Transverse colon (tissue), 4 donors: Measurements from ENCODE around the gene MAP1LC3A. TPM values are rescaled to one million over a fixed set of nuclear protein-coding genes. Genes with fewer than 3 reads are reported as not detected.

Experiments
- DNase-seq: peaks from one replicate; pipeline ENCODE4 v3.0.0-alpha.2; 2019
- H3K27ac ChIP-seq, 4 donors: fragments of 200-600 bp; sonication (generic); 2 replicates each; pipeline ENCODE4 v1.5.1; 2016 to 2018; ENCODE audit warnings: inconsistent platforms in 4 of 4
- H3K27me3 ChIP-seq: fragments of 200-600 bp; sonication (generic); 2 replicates; pipeline ENCODE4 v1.5.1; 2017; ENCODE audit warnings: inconsistent platforms
- H3K36me3 ChIP-seq, 4 donors: fragments of 200-600 bp; sonication (generic); 2 replicates each; pipeline ENCODE4 v1.5.1; 2017 to 2019; ENCODE audit warnings: inconsistent platforms in 4 of 4
- H3K4me1 ChIP-seq, 4 donors: fragments of 200-600 bp; sonication (generic); 2 replicates each; pipeline ENCODE4 v1.5.1; 2017 to 2020; ENCODE audit warnings: inconsistent platforms in 4 of 4
- H3K4me3 ChIP-seq, 4 donors: fragments of 200-600 bp; sonication (generic); 1 replicate in 1 of 4; 2 replicates in 3 of 4; pipeline versions ENCODE4 v1.5.1 to v1.6.1; 2017 to 2019; ENCODE audit warnings: inconsistent platforms in 4 of 4
- H3K9me3 ChIP-seq, 2 donors: fragments of 200-600 bp; sonication (generic); 2 replicates each; pipeline ENCODE4 v1.5.1; 2017 to 2019; ENCODE audit warnings: inconsistent platforms in 2 of 2
- EP300 ChIP-seq: sonication (generic); formaldehyde crosslinking; IDR thresholded peaks from one replicate; pipeline ENCODE4 v1.6.1; 2017; ENCODE audit warnings: antibody characterized with exemption, low read depth
- POLR2A ChIP-seq: fragments of 450-650 bp; IDR thresholded peaks from one replicate; pipeline ENCODE4 v1.6.1; 2016; ENCODE audit warnings: antibody characterized with exemption, mild to moderate bottlenecking, moderate library complexity
- POLR2AphosphoS5 ChIP-seq, 3 donors: sonication (generic); formaldehyde crosslinking; IDR thresholded peaks; one replicate each; pipeline ENCODE4 v1.6.1; 2016; ENCODE audit warnings: antibody characterized with exemption in 3 of 3
- WGBS, 2 donors: methylation state at CpG; one replicate each; pipeline ENCODE4 v1.1.5; 2018; ENCODE audit warnings: low coverage in 1 of 2; 5-methylcytosine and 5-hydroxymethylcytosine counted together
- in situ Hi-C, 4 donors: fragments of 200-750 bp; cut with MboI; loops; one replicate each; pipeline versions ENCODE4 v1.15.0 to v1.15.1; 2017; ENCODE audit warnings: low sequenced_read_pairs in 3 of 4, low pct_ligation_motif_present in 1 of 4, low pct_unique_long_range_greater_than_20kb in 1 of 4
- intact Hi-C: fragments of 100-400 bp; cut with DNase I; formaldehyde crosslinking; loops from one replicate; pipeline ENCODE4 v1.15.1; 2023; ENCODE audit warnings: low total_unique reads
- total RNA-seq, 4 donors: library from RNA; depleted of rRNA; stranded (reverse); fragments of >200 nt; gene quantifications; one replicate each; pipeline ENCODE4 v1.1.0, GENCODE V29; 2016
- TF ChIP-seq, protein P1 (sequence below), 5 experiments: fragments of 200-600 bp in 3 of 5; fragments of 450-650 bp in 2 of 5; sonication (generic) in 3 of 5; IDR thresholded peaks; 1 replicate in 2 of 5; 2 replicates in 3 of 5; pipeline ENCODE4 v1.5.1; 2016 to 2017; ENCODE audit warnings: antibody characterized with exemption in 5 of 5, inconsistent platforms in 3 of 5, mild to moderate bottlenecking in 2 of 5, moderate library complexity in 1 of 5

MAP1LC3A gene
- total RNA-seq, 4 donors from 2014 or later = 41.8 to 166 (median 98.3) TPM

DNA sequence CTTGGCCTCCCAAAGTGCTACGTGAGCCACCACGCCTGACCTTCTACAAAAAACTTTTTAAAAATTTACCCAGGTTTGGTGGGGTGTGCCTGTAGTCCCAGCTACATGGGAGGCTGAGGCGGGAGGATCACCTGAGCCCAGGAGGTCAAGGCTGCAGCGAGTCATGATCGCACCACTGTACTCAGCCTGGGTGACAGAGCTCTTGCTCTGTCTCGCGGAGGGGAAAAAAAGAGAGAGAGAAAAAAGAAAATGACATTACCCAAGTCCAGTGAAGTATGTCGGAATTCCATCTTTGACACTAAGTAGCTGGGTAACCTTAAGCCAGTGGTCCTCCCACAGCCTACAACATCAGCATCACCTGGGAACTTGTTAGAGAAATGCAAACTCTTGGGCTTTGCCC is 18.8 kb upstream of the MAP1LC3A start:
- TF ChIP-seq EP300 (no peak), POLR2AphosphoS5 (IDR thresholded peaks at IDR 0.05) (no peak)
- TF ChIP-seq, protein P1, sequence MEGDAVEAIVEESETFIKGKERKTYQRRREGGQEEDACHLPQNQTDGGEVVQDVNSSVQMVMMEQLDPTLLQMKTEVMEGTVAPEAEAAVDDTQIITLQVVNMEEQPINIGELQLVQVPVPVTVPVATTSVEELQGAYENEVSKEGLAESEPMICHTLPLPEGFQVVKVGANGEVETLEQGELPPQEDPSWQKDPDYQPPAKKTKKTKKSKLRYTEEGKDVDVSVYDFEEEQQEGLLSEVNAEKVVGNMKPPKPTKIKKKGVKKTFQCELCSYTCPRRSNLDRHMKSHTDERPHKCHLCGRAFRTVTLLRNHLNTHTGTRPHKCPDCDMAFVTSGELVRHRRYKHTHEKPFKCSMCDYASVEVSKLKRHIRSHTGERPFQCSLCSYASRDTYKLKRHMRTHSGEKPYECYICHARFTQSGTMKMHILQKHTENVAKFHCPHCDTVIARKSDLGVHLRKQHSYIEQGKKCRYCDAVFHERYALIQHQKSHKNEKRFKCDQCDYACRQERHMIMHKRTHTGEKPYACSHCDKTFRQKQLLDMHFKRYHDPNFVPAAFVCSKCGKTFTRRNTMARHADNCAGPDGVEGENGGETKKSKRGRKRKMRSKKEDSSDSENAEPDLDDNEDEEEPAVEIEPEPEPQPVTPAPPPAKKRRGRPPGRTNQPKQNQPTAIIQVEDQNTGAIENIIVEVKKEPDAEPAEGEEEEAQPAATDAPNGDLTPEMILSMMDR (IDR thresholded peaks at IDR 0.05) = no peak
- Histone ChIP-seq H3K27ac (no peak overlapping the region), H3K9me3 (no peaks in the 10 kb centered on the region), H3K36me3 (peaks cover 0 to 52% (median 11%) of the 10 kb centered on the region in 4 donors), H3K4me1 (peaks cover 0 to 20% (median 10%) of the 10 kb centered on the region in 4 donors), H3K4me3 (no peak overlapping the region), H3K27me3 (no peaks in the 10 kb centered on the region)
- no peak for DNase-seq
- in situ Hi-C loops (no loop called here), intact Hi-C loops (no loop called here)
- 96 to 97% methylated on average over 6 to 8 of the region's 8 CpGs for WGBS, 2 donors

DNA sequence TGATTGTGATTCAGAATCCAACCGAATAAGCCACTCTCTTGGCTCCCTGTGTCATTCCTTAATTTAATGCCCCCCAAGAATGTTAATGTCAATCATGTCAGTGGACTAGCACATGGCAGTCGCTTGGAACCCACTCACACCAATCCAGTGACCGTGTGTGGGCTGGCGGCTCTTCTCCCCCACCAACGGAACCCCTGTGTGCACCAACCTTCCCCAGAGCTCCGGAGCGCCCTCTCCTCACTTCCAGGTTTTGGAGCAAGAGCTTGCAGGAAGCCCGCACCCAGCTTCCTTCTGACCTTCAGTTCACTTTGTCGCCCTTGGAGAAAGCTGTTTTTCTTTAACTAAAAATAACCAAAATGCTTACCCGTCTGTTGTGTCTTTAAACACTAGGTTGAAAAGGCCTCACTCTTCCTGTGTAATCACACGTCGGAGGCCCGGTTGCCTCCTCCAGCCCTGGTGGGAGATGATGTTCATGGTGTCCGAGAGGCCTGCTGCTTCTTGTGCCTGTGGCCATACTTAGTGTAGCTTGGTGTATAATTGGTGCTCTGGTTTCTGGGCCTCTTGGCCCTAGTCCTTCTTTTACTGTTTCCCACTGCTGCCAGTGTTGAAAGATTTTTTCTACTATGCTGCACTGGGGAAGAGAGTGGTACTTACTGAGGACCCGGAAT is 17.8 kb upstream of the MAP1LC3A start:
- DNase-seq = no peak
- H3K9me3 ChIP-seq = no peaks in the 10 kb centered on the region
- H3K36me3 ChIP-seq = peaks cover 0 to 42% (median 9%) of the 10 kb centered on the region in 4 donors
- H3K27me3 ChIP-seq = no peaks in the 10 kb centered on the region
- TF ChIP-seq POLR2A (no peak), POLR2AphosphoS5 (IDR thresholded peaks at IDR 0.05) (no peak), EP300 (no peak)
- TF ChIP-seq, protein P1 (IDR thresholded peaks at IDR 0.05) = no peak
- in situ Hi-C loops (no loop called here), intact Hi-C loops (no loop called here)
- H3K4me1 ChIP-seq = peaks cover 0 to 20% (median 10%) of the 10 kb centered on the region in 4 donors
- no peak overlapping the region for H3K27ac ChIP-seq
- 87 to 89% methylated on average over 5 to 15 of the region's 15 CpGs for whole genome bisulfite sequencing, 2 donors
- no peak overlapping the region for H3K4me3 ChIP-seq

DNA sequence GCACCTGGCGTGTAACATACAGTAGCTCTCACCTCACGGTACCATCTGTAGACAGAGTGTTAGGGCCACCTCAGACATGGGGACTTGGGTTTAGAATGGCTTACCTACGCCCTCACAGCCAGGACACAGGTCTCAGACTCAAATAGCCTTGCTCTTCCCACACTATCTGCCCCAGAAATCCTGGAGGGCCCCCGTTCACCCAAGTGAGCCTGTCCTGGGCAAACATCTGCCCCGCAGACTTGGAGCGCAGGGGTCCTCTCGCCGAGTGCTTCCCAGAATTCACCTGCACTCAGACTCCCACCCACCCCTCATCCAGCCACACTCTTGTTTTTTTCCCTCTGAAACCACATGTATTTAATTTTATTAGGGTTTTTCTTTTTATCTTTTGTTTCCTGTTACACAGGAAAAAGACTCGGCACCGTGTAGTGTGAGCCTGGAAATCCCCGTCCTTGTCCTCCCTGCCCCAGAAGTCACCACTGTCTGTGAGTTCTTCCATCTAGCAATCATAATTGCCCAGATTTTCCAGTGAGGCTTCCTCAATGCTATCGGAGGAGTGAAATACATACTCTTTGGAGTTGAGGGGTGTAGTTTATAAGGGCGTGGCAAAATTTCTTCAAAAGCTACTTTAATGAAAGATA is 17.1 kb upstream of the MAP1LC3A start:
- Histone ChIP-seq H3K27me3 (no peaks in the 10 kb centered on the region), H3K27ac (no peak overlapping the region), H3K4me3 (no peak overlapping the region), H3K36me3 (peaks cover 0 to 36% (median 9%) of the 10 kb centered on the region in 4 donors), H3K4me1 (peaks cover 0 to 20% (median 10%) of the 10 kb centered on the region in 4 donors), H3K9me3 (no peaks in the 10 kb centered on the region)
- intact Hi-C loops = no loop called here
- DNase-seq = no peak
- TF ChIP-seq POLR2AphosphoS5 (IDR thresholded peaks at IDR 0.05) (no peak), POLR2A (no peak), EP300 (no peak)
- TF ChIP-seq, protein P1 (IDR thresholded peaks at IDR 0.05) = no peak
- 63 to 81% methylated on average over 6 to 13 of the region's 13 CpGs for WGBS, 2 donors
- in situ Hi-C loops = no loop called here

DNA sequence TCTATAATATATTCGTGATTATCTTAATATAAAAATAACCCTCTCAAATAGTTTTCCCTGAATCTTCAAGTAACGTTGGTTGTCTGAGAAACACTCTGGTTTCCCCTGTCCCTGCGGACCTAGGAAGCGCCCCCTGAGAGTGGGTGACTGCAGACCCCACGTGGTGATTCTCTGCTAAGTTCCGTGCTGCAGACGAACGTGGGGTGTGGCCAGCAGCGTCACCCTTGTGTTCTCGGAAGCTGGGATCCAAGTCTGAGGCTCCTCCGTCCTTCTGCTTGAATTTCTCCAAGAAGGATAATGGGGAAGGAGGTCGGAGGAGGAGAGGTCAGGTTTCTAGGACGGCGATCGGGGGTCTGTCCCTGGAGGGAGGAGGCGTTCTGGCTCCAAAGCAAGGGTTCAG is 16.6 kb upstream of the MAP1LC3A start:
- no peak overlapping the region for H3K4me3 ChIP-seq
- TF ChIP-seq EP300 (no peak), POLR2A (no peak), POLR2AphosphoS5 (IDR thresholded peaks at IDR 0.05) (no peak)
- TF ChIP-seq, protein P1 (IDR thresholded peaks at IDR 0.05) = no peak
- WGBS, 2 donors = 77 to 82% methylated on average over 6 to 16 of the region's 16 CpGs
- H3K36me3 ChIP-seq = peaks cover 0 to 31% (median 9%) of the 10 kb centered on the region in 4 donors
- H3K4me1 ChIP-seq = peaks cover 0 to 20% (median 10%) of the 10 kb centered on the region in 4 donors
- DNase-seq = no peak
- intact Hi-C loops = no loop called here
- in situ Hi-C loops = no loop called here
- no peaks in the 10 kb centered on the region for H3K27me3 ChIP-seq
- H3K9me3 ChIP-seq = no peaks in the 10 kb centered on the region
- no peak overlapping the region for H3K27ac ChIP-seq
